Measurements from ENCODE around the gene TAS2R39.

Gene TAS2R39

DNA sequence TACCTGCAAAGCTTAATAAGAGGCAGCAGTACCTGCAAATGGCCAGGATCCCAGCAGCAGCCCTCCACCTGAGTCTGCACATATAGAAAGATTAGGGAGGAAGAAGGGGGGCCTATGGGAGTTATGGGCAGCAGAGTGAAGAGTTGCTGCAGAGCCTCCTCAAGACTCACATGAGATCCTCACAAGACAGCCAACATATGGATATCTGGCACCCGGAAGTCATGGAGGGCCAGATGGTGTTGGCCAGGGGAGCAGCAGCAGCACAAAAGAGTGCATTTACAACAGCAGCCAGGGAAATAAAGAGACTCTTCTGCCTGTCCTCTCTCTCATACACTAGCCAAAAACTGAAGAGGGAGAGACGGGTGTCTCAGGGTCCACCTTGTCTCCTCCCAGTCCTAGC is 34.6 kb downstream of the TAS2R39 start:
- no peak for DNase-seq (ENCODE audit: extremely low read depth, low read depth)
- TF ChIP-seq, protein P1, sequence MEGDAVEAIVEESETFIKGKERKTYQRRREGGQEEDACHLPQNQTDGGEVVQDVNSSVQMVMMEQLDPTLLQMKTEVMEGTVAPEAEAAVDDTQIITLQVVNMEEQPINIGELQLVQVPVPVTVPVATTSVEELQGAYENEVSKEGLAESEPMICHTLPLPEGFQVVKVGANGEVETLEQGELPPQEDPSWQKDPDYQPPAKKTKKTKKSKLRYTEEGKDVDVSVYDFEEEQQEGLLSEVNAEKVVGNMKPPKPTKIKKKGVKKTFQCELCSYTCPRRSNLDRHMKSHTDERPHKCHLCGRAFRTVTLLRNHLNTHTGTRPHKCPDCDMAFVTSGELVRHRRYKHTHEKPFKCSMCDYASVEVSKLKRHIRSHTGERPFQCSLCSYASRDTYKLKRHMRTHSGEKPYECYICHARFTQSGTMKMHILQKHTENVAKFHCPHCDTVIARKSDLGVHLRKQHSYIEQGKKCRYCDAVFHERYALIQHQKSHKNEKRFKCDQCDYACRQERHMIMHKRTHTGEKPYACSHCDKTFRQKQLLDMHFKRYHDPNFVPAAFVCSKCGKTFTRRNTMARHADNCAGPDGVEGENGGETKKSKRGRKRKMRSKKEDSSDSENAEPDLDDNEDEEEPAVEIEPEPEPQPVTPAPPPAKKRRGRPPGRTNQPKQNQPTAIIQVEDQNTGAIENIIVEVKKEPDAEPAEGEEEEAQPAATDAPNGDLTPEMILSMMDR (IDR thresholded peaks at IDR 0.05; ENCODE audit: low read depth, low read length), result no peak

DNA sequence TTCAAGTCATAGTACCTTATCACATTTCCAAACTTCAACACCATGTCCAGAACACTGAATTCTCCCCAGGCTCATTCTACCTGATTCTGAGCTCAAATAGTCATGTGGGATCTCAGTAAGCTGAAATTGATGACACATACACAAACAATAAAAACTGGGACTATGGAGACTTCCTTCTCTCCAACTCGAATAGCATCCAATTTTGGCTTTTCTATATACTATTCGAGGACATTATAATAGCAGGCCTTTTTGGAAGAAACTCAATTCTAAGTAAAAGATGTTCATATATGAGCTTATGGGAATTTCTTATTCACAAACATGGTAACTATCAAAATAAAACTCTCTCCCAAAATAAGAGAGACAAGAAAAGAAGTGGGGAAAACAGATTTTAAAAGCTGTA is 38.1 kb downstream of the TAS2R39 start:
- TF ChIP-seq, protein P1 (IDR thresholded peaks at IDR 0.05; ENCODE audit: low read depth, low read length), result no peak

DNA sequence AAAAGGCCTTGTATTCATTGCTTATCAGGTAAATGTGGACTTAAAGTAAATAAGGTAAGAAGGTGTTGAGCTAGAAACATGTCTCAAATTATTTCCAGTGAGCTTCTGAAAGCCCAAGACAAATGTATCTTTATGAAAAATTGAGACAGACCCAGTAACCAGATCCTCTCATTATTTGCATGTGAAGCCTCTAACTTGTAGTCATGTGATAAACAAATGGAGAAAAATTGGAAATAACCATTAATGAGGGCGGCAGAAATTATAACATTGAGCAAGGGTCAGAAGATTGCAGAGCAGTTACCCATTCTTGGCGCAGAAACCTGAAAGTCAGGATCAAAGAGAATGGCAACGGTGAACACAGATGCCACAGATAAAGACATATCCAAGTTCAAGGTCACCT is 38.5 kb downstream of the TAS2R39 start, which contains the start of gene TAS2R40:
Gene TAS2R40 (plus strand): TSS at position 301 of the 400 bp plus-strand sequence. CDS start 42 bp downstream, at position 343.
- TF ChIP-seq, protein P1 (IDR thresholded peaks at IDR 0.05; ENCODE audit: low read depth, low read length), result no peak
- no peak for DNase-seq (ENCODE audit: extremely low read depth, low read depth)

More for the DNA sequence above, 38.1 kb downstream of the TAS2R39 start:
- DNase-seq (ENCODE audit: extremely low read depth, low read depth), result no peak

DNA sequence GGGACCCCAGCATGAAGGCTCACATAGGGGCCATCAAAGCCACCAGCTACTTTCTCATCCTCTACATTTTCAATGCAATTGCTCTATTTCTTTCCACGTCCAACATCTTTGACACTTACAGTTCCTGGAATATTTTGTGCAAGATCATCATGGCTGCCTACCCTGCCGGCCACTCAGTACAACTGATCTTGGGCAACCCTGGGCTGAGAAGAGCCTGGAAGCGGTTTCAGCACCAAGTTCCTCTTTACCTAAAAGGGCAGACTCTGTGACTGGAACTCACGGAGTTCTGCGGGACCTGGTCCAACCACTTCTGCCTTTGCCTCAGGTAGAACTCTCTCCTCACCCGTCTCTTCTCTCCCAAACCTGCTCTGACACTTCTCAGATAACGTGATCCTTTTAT is 39.6 kb downstream of the TAS2R39 start:
- TF ChIP-seq, protein P1 (IDR thresholded peaks at IDR 0.05; ENCODE audit: low read depth, low read length), result no peak
- DNase-seq (ENCODE audit: extremely low read depth, low read depth), result no peak

DNA sequence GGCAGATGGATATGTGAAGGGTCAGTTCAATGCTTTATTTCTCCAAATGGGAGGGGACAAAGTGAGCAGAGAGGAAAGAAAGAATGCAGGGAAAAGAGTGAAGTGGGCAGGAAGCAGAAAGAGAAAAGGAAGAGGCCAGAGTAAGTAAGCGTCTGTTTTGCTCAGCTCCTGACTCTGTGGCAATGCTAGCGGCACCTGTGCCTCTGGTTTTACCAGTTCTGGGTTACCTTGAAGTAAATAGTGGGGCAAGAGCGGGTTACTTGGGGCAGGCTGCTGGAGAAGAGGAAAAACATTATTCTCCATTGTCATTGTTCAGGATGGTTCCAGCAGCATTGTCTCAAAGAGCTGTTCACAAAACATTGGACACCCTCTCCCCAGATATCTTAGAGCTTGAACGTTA is 40.6 kb downstream of the TAS2R39 start:
- TF ChIP-seq, protein P1 (IDR thresholded peaks at IDR 0.05; ENCODE audit: low read depth, low read length), result no peak
- DNase-seq (ENCODE audit: extremely low read depth, low read depth), result no peak

DNA sequence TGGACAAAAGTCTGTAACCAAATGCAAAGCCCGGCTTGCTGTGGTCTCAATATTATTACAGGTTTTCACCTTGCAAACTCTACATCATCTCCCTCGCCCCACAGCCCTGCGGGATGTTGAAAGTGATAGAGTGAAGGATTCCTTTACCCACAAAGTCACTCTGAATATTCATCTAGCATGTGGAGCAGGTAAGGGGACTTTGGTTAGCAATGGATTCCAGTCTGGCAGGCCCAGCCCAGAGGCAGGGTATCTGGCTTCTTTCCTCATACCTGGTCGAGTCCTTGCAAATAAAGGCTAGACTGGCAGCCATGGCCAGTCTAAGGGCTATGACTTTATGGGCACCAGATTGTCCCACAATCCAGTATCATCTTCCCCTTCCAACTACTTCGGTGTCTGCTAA is 41.8 kb downstream of the TAS2R39 start:
- DNase-seq (ENCODE audit: extremely low read depth, low read depth), result no peak
- TF ChIP-seq, protein P1 (IDR thresholded peaks at IDR 0.05; ENCODE audit: low read depth, low read length), result no peak

DNA sequence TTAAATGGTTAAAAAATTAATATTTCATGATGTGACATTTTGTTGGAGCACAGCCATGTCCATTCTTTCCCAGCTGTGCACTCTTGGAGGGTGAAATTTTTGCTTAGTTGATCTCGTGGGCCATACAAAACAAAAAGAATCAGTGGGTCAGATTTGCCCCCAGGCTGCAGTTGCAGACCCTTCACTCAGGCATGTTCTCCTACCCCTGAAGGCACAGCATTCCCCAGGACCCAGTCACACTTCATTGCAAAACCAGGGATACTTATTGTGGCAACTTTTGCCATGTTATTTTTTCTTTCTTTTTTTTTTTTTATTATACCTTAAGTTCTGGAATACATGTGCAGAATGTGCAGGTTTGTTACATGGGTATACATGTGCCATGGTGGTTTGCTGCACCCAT is 44.6 kb downstream of the TAS2R39 start:
- TF ChIP-seq, protein P1 (IDR thresholded peaks at IDR 0.05; ENCODE audit: low read depth, low read length), result no peak
- no peak for DNase-seq (ENCODE audit: extremely low read depth, low read depth)

Measured in AG09319 (cell line).